ENCODE results near the gene RNF169.

The RNF169 gene, protein sequence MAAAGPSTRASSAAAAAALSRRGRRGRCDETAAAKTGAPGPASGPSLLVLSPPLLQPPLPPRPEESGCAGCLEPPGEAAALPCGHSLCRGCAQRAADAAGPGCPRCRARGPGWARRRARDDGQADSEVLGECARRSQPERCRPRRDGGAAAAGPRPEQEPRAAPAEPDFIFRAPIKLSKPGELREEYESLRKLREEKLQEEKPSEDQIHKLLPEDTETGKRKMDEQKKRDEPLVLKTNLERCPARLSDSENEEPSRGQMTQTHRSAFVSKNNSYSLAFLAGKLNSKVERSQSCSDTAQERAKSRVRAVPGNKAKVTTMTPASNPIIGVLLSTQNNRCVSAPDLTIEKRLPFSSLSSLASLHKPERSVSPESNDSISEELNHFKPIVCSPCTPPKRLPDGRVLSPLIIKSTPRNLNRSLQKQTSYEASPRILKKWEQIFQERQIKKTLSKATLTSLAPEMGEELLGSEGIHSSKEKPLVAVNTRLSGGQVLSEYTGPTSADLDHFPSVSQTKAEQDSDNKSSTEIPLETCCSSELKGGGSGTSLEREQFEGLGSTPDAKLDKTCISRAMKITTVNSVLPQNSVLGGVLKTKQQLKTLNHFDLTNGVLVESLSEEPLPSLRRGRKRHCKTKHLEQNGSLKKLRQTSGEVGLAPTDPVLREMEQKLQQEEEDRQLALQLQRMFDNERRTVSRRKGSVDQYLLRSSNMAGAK

DNA sequence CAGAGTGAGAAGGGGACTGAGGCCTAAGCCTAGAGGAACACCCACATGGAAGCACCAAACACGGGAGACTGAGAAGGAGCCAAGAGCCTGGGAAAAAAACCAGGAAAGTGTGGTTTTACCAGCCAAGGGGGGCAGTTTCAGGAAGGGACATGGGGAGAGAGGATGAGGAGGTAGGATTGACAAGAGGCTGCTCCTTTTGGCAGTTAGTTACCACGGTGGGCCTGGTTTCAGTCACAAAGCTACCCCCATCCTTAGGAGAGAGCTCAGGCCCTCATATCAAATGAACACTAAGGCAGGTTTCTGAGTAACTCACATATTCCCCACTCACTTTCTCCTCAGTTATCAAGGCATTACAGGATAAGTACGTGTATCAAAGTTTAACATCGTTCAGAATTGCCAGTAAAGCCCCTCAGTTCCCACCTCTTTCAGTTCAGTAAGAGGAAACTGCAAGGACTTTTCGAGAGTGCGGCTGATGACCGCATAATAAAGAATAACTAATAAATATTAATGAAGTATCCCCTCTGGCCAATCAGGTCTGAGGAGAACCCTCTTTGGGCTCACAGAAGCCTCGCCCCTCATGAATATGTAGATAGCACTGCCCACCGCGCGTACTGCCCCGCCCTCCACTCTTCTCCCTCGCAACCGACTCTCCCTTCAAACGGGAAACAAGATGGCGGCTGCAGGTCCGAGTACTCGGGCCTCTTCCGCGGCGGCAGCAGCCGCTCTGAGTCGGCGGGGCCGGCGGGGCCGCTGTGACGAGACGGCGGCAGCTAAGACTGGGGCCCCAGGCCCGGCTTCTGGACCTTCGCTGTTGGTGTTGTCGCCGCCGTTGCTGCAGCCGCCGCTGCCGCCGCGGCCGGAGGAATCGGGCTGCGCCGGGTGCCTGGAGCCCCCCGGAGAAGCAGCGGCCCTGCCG, at the start of gene RNF169:
Gene RNF169 (plus strand): TSS at position 639 of the 916 bp plus-strand sequence. CDS start 32 bp downstream, at position 671.
- peak; percentile 92 for DNase-seq

DNA sequence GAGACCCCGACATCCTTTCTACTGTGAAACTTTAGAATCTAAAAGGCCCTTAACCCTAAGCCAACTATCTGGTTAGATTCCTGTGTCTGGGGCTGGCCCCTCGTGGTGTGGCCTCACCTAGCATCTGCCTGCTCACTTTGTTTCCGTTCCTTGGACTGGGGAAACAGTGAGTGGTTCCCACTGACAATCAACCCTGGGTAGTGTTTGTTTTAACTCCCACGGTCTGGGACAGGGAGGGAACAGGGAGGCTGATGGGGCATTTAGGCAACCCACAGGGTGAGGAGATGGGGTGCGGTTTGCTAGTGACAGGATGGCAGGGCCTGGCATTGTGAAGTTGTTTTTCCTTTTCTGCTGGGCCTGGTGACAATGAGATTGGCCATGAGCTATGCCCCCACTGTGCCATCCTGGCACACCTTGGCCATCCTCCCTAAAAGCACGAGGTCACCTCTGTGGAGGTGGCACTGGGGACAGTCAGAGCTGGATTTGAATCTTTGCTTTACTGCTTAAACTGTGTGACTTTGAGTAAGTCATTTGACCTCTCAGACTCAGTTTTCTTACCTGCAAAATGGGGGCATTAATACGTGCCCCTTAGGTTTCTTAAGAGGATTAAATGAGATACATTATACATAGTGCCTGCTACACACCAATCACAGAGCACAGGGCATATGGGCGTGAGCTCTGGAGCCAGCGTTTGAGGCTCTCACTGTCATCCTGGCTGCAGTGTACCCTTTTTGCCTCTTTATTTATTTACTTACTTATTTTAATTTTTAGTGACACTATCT, 48.8 kb upstream of the RNF169 start:
- no peak for DNase-seq

DNA sequence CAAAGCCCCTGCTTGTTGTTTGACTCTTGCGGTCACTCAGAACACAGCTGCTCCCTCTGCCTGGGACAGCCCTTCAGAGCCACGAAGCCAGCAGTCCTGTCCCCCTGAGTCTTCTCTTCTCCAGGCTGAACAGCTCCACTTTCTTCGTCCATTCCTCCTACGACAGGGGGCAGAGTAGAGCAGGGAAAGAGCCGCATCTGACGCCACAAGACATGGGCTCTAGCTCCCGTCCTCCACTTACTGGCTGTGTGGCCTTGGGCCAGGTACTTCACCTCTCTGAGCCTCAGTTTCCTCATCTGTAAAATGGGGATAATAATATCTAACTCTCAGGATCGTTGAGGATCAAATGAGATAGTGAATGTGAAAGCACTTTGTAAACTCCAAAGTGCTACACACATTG, 47.3 kb upstream of the RNF169 start:
- DNase-seq = no peak

DNA sequence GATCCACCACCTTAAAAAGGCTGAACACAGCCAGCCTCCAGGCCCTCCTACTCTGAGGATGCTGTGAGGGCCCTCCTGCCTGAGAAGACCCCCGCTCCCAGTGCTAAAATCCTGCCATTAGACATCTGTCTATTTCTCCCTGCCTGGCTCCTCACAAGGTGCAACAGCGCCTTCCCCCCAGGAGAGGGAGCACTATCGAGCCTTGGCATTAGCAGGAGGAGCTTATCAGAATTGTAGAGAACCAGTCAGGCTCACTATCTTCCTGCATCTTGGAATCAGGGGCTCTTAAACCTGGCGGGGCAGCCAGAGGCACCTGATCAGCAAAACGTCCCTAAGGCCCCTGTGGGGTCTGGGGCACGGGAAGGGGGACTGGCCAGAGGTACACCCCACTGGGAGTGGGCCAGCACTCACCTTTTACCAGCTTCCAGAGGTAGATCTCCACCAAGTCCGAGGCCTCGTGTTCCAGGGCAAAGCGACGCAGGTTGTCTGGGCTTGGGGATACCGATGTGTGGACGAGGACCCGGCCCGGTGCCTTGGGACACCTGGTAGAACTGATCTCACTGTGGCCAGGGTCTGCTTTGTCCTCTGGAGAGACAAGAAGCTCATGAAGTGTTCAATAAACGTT, 46.2 kb upstream of the RNF169 start:
- DNase-seq = peak; percentile 34

DNA sequence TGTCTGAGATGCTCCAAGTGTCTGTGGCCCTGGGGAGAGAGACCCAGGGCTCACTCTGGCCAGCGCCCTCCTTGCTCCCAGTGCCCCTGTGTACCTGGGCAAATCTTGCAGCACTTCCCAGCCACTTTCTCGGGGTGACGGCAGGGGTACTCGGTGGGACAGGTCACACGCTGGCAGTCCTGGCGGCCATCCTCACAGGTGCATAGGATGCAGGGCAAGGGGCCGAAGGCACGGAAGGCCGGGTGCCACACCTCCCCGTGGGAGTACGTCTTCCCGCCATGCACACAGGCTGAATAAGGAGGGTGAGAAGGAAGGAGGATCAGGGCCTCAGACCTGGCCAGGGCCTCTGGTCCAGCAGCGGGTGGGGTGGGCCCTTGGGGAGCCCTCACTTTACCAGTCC, 45.4 kb upstream of the RNF169 start:
- DNase-seq = no peak

DNA sequence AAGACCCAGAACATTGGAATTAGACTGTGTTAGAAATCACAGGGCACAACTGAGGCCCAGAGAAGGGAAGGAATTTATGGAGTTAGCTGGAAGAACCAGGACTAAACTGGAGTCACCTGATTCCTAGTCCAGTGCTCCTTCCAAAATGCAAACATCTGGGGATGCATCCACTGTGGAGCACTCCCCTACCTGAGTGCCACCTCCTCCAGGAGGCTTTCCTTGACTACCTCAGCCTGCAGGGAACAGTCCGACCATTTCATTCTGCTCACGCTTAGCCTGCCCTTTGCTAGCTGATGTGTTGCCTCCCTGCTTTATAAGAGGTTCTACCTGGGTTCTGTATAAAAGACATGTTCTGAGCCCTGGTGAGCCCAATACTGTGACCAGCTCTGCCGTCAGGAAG, 41.5 kb upstream of the RNF169 start:
- no peak for DNase-seq

DNA sequence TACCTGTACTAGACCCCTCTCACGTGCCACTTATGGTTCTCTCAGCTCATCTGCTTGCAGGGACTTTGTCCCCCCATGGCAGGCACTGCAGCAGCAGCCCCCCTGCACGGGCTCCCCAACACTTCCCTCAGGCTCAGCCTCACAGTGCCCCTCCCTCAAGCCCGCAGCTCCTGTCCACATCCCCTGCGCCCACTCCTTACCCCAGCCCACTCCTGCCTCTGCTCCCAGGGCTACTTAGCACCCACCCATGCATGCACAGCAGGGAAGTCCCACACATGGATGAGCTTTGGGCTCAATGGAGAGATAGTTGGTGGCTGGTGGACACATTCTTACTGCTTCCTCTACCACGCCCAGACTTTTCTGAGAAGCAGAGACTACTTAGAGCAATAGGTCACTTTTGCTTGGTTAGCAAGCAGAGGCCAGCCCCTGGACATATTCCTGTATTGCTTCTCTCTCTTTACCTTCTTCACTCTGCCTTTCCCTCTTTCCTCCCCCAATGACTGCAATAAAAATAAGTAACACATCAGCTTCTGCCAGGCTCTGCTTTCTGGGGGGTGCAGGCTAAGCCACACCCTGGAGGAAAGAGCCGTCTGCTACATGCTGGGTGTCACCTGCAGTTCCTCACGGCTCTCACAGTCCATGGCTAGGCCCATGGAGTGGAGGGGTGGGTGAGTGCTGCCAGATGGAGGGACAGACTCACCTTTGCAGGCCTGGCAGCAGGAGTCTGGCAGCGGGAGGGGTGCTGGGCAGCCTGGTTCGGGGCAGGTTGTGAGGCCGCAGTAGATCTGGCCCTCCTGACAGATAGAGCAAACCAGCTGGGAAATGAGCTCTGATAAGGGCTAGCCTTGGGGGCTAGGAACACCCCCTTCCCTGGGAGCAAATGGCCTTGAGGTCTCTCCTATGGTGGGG, 40.8 kb upstream of the RNF169 start:
- DNase-seq = no peak

DNA sequence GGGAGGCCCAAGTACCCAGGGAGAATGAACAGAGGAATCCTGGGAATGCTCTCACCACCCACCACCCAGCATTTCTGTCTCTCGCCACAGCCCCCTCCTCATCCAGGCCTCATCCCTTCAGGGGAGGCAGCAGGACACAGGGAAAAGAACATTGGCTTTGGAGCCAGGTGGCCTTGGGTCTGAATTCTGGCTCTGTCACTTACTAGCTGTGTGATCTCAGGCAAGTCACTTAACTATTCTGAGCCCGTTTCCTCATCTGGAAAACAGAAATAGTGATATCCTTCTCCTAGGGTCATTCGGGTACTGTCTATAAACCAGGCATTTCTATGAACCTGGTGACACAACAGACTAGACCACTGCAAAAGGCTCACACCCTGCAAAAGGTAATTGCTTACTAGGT, 39.5 kb upstream of the RNF169 start:
- no peak for DNase-seq

DNA sequence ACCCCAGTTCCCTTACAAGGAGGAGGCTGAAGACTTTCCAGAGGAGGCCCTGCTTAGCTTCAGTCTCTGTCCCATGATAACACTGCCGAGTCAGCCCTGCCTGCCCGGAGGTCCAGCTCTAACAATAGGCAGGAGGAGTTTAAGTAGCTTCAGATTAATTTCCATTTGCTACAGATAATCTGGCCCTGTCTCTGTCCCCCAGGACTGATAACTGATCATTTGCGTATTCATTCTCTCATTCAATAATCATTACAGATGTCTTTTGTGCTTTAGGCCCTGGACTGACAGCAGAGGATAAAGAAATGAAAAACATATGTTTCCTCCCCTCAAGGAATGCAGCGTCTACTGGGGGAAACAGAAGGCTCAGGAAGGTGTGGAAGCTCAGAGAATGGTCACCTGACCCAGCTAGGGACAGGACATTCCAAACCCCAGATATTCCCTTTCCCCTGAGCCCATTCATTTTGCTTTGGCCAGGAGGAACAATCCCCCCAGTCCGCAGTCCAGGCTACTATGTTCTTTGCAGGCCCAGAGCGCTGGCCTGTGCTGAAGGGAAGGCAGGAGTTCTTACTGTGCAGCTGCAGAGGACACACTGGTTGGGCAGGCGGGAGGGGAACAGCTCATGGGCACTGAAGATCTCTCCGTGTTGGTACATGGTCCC, 38.2 kb upstream of the RNF169 start:
- no peak for DNase-seq

DNA sequence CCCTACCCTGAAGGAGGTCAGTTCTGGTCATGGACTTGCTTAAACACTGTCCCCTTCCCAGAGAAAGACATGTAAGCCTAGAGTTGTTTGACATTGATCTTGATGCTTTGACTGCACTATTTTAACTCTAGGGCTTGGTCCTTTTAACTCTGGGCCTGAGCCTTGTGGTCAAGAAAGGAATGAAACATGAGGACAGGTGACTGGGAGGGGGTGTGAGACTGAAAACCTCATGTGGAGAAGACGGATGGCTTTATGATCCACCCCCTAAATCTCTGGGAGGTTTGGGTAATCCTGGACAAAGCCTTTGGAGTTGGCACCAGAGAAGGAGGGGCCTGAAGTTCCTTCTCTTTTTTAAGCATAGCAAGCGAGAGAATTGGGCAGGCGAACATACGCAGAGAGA, 35.0 kb upstream of the RNF169 start:
- DNase-seq = no peak

DNA sequence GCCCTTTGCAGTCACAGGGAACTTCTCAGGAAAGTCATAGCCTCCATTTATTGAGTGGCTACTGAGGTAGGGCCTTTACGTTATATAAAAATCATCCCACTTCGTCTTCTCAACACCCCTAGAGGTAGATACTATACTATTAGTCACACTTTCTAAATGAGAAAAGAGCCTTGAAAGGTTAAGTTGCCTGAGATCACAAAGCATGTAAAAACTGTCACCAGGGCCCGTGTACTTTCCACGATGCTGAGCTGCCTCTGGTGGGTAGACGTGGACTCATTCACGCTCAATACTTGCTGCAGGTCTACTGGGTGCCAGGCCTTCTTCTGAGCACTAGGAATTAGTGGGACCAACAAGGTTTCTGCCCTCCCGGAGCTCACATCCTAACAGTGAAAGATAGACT, 33.7 kb upstream of the RNF169 start:
- no peak for DNase-seq

DNA sequence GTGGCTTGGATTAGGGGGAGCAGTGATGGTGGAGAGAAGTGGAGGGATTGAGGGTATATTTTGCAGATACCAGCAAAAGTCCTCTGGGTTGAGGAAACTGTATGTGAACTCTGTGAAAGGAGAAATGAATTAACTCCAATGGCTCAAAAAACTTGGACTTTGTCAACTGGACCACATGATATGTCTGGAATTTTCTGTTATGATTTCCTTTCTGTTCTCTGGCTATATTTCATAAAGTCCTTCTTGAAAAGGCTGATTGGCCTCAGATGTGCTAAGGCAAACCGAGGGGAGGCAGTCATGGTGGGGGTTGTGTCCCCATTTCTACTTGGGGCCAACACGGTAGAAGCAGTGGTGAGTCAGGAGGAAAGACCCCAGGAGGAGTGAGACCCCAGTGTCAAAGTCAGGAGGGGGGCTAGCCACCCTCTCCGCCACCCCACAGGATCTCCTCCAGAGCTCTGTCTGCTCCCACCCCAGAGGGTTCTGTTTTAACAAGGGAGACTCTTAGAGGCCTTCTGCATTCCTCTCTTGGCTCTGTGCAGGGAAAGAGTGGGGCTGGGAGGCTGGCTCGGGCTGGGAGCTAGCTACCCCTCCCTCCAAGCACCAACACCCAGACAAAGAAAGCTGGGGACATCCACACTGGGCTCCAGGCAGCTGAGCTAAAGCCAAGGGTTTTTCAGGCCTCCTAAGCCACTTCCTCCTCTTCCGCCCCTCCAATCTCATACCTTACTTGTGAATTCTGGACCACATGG, 31.3 kb upstream of the RNF169 start:
- no peak for DNase-seq

DNA sequence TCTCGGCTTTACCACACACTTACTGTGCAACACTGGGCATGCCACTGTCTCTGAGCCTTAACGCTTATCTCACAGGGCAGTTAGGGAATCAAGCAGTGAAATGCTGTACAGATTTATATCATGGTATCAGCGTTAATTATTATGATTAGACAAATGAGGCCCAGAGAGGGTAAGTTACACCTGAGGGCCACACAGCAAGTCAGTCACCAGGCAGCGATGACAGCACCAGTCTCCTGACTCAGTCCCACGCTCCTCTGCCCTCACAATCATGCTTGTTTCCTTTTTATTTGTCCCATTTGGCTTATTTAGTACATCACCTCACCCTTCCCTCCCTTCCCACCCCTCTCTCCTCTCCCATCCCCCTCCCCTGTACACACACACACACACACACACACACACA, 29.6 kb upstream of the RNF169 start:
- no peak for DNase-seq

DNA sequence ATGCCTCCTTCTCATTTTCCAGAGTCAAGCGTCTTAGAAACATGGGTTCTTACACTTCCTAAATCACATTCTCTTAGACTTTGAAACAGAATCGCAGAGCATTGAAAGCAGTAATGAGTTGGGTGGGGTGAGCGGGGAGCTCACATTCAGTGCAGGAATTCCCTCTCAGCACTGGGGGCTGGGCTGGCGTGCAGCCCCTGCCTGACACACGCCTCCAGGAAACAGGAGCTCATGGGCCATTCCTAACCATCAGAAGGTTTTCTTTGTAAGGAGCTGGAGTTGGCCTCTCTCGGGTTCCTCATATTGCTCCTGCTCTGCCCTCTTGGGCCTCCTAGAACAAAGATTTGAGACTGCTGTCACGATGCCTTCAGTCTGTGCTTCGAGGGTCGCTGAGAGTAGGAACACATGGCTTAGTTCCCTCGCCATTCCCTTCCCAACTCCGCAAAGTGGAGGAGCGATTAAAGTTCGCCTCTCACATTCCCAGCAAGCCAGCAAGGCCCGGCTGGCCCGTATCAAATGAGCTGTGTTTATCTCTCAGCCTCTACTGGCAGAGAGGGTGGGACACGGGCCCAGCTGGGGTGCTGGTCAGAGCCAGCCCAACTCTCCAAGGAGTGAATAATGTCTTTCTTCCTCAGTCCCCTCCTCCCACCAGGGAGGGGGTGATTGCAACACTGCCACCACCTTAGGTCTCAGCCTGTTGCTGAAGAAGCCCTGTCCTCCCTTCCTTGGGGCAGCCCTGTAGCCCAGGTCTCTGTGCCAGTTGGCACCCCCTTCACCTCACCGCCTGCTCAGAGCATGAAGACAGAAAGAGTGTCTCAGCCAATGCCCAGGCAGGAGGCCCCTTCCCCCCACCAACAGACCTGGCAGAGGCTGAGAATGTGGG, 27.8 kb upstream of the RNF169 start:
- DNase-seq = no peak

DNA sequence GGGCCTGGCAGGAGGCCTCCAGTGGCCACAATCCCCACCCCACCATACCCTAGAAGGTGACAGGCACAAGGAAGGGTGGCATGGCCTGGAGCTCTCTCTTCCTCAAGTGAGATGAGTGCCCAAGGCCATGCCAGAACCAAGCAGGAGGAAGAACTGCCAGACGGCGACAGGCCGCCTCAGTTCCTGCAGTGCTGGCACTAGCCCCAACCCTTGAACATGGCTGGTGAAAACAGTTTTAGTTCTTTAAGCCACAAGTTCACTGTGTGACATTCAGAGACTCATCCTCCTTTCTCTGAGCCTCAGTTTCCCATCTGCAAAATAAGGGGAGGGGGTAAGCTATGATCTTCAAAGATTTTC, 27.2 kb upstream of the RNF169 start:
- no peak for DNase-seq

DNA sequence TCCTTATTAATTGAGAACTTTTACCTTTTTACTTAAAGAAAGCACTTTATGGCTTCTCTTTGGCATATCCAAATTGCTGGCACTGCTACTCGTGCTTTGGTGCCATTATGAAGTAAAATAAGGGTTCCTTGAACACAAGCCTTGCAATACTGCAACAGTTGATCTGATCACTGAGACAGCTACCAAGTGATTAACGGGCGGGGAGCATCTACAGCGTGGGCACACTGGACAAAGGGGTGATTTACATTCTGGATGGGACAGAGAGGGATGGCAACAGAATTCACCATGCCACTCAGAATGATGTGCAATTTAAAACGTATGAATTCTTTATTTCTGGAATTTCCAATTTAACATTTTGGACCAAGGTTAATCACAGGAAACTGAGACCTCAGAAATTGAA, 25.1 kb upstream of the RNF169 start:
- no peak for DNase-seq

DNA sequence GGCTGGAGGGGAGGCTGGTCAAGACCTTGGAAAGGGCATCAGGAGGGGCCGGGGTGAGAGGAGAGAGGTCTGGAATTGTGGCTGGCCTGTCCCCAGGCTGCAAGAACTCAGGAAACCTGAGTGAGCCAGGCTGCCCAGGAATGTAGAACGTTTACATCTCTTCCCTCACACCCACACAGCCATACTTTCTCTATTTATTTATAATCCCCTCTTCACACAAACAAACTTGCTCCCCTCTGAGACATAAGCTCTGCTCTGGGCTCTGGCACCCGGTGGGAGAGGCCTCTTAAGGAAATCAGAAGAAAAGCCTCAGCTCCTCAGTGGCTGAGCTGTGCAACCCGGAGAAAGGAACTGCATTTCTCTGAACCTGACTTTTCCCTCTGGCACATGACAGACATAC, 22.9 kb upstream of the RNF169 start:
- no peak for DNase-seq

DNA sequence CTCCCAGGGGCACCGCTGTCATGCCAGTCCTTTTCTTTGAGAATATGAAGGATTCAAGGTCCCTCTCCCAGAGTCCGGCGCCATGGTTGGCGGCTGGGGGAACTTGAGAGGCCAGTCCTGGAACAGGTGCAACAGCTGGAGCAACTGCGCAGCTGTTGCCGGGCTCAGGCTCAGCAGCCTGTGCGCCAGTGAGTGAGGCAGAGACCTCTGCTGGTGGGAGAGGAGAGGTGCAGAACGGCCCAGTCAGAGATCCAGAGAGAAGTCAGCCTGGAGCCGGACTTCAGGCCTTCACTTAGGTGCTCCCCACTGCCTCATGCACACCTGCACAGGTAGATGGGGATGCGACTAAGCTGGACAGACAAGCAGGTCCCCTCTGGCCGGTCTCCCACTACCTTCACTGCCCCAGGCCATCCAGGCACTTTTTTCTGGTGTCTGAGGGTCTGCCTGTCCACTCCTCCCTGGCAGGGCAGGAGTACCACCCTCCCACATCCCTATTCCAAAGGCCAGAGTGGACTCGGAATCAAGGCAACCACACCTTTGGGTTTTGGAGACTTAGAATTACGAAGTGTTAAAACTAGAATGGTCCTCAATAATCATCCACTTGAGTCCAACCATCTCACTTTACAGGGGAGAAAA, 22.0 kb upstream of the RNF169 start:
- DNase-seq = peak; percentile 40
